Adrenal gland (tissue), 12 donors: Measurements from ENCODE around the gene SYT5. TPM values are rescaled to one million over a fixed set of nuclear protein-coding genes. Genes with fewer than 3 reads are reported as not detected.
A peak's percentile ranks its signal among the peaks of the same experiment; 100 is the strongest.

Source experiments
- DNase-seq, 7 donors: peaks; one replicate each; pipeline ENCODE4 v3.0.0-alpha.2; 2019 to 2020
- H3K27ac ChIP-seq, 5 donors: fragments of 200-600 bp; sonication (generic) in 4 of 5; 1 replicate in 3 of 5; 2 replicates in 2 of 5; pipeline versions ENCODE4 v1.5.1 to v1.8.0; 2016 to 2020; ENCODE audit warnings: mild to moderate bottlenecking in 1 of 5
- H3K27me3 ChIP-seq: fragments of 200-600 bp; 2 replicates; pipeline ENCODE4 v1.8.0; 2021
- H3K36me3 ChIP-seq, 2 donors: fragments of 200-600 bp; replicated peaks in 1 of 2; 1 replicate in 1 of 2; 2 replicates in 1 of 2; pipeline versions ENCODE4 v1.5.1 to v1.8.0; 2018 to 2022
- H3K4me1 ChIP-seq, 2 donors: fragments of 200-600 bp; replicated peaks in 1 of 2; 1 replicate in 1 of 2; 2 replicates in 1 of 2; pipeline versions ENCODE4 v1.5.1 to v1.8.0; 2018 to 2021
- H3K4me3 ChIP-seq, 4 donors: fragments of 200-600 bp; sonication (generic) in 3 of 4; one replicate each; pipeline ENCODE4 v1.5.1; 2016 to 2018
- H3K9me3 ChIP-seq, 3 donors: fragments of 200-600 bp; sonication (generic) in 1 of 3; replicated peaks in 1 of 3; 1 replicate in 2 of 3; 2 replicates in 1 of 3; pipeline versions ENCODE4 v1.5.1 to v1.8.0; 2016 to 2021
- CTCF ChIP-seq, 6 experiments: fragments of 450-650 bp in 4 of 6; fragments of 200-600 bp in 2 of 6; sonication (generic) in 1 of 6; IDR thresholded peaks; 1 replicate in 5 of 6; 2 replicates in 1 of 6; pipeline versions ENCODE4 v1.5.1 to v1.8.0; 2016 to 2021; ENCODE audit warnings: antibody characterized with exemption in 6 of 6, mild to moderate bottlenecking in 2 of 6, moderate library complexity in 1 of 6
- POLR2A ChIP-seq, 2 donors: fragments of 450-650 bp; IDR thresholded peaks; one replicate each; pipeline ENCODE4 v1.6.1; 2017; ENCODE audit warnings: antibody characterized with exemption in 2 of 2, mild to moderate bottlenecking in 2 of 2, moderate library complexity in 1 of 2
- whole genome bisulfite sequencing, 4 donors: extraction: QIAGEN DNeasy Blood & Tissue Kit in 2 of 4; methylation state at CpG; one replicate each; pipeline versions ENCODE4 v1.1.5 to v1.1.7; 2013 to 2017; 5-methylcytosine and 5-hydroxymethylcytosine counted together
- intact Hi-C, 2 donors: fragments of 100-400 bp; cut with DNase I; formaldehyde crosslinking; loops; one replicate each; pipeline versions ENCODE4 v1.14.1 to v1.15.0; 2022 to 2023
- polyA plus RNA-seq, 3 donors: library from polyadenylated mRNA; stranded (reverse); fragments of 200-250 nt in 2 of 3; fragments of 350-450 nt in 1 of 3; fragmentation: Illumina TruSeq in 1 of 3; extraction: RNeasy Lipid Tissue Mini Kit (QIAGEN cat#74804) in 1 of 3; gene quantifications; one replicate each; pipeline ENCODE4 v1.2.3, GENCODE V29; 2013 to 2014
- total RNA-seq, 9 donors: library from RNA; depleted of rRNA in 4 of 9; stranded (reverse); fragments of >200 nt in 4 of 9; fragments of 120-200 nt in 1 of 9; fragmentation: NEBNext Ultra II Directional in 1 of 9; extraction: Animal tissue kit (Norgen Biotek cat#: 25700) in 1 of 9; gene quantifications; one replicate each; pipeline versions ENCODE4 v1.1.0 to v1.2.4, GENCODE V29; 2013 to 2023
- donor health status: healthy with polysubstance abuse.
- donor health status: Bipolar disorder and iron deficiency.
- donor health status: DM: yes; HTN: yes; CAD: no.
- donor health status: DM: no; HTN: no; CAD: no.
- donor health status: DM: no; HTN: no; CAD: no.
- donor health status: DM: yes; HTN: yes; CAD: no.

The SYT5 gene
- total and polyA plus RNA-seq, 12 donors: 0.07 to 52.0 (median 10.6) TPM; not detected in 3

GRCh38 chr19:55197528-55197927 is 17.4 kb upstream of the SYT5 start:
- H3K27me3 ChIP-seq: no peaks in the 10 kb centered on the region
- H3K4me1 ChIP-seq: no peaks in the 10 kb centered on the region
- 76 to 82% (median 80%) methylated on average over 4 of the region's 4 CpGs for WGBS, 4 donors
- no peak for DNase-seq
- TF ChIP-seq POLR2A (IDR thresholded peaks at IDR 0.05) (no peak), CTCF (IDR thresholded peaks at IDR 0.05) (no peak)
- no peaks in the 10 kb centered on the region for H3K9me3 ChIP-seq
- H3K27ac ChIP-seq: no peak overlapping the region
- intact Hi-C loops: no loop called here
- H3K36me3 ChIP-seq: peaks cover 0 to 29% of the 10 kb centered on the region in 2 donors
- H3K4me3 ChIP-seq: no peak overlapping the region

- no peaks in the 10 kb centered on the region for H3K27me3 ChIP-seq
- DNase-seq: no peak
- H3K27ac ChIP-seq: no peak overlapping the region
- H3K9me3 ChIP-seq: no peaks in the 10 kb centered on the region
- H3K4me1 ChIP-seq: no peaks in the 10 kb centered on the region
- no peak overlapping the region for H3K4me3 ChIP-seq
- TF ChIP-seq CTCF (IDR thresholded peaks at IDR 0.05) (no peak), POLR2A (IDR thresholded peaks at IDR 0.05) (no peak)
- intact Hi-C loops: no loop called here
- WGBS, 4 donors: 87 to 96% (median 90%) methylated on average over 10 of the region's 10 CpGs
- H3K36me3 ChIP-seq: peaks cover 0 to 22% of the 10 kb centered on the region in 2 donors
Measured at GRCh38 chr19:55196803-55197202, 16.7 kb upstream of the SYT5 start.

GRCh38 chr19:55193481-55193880 is 13.4 kb upstream of the SYT5 start:
- no peaks in the 10 kb centered on the region for H3K4me1 ChIP-seq
- H3K27ac ChIP-seq: no peak overlapping the region
- H3K36me3 ChIP-seq: peaks cover 0 to 3% of the 10 kb centered on the region in 2 donors
- no peaks in the 10 kb centered on the region for H3K27me3 ChIP-seq
- no peaks in the 10 kb centered on the region for H3K9me3 ChIP-seq
- H3K4me3 ChIP-seq: no peak overlapping the region
- no peak for DNase-seq
- intact Hi-C loops: no loop called here
- TF ChIP-seq POLR2A (IDR thresholded peaks at IDR 0.05) (no peak), CTCF (IDR thresholded peaks at IDR 0.05) (no peak)
- WGBS, 4 donors: 80 to 88% (median 83%) methylated on average over 12 of the region's 12 CpGs

- 66 to 73% (median 71%) methylated on average over 15 of the region's 15 CpGs for WGBS, 4 donors
- Histone ChIP-seq H3K27me3 (no peaks in the 10 kb centered on the region), H3K4me3 (no peak overlapping the region), H3K36me3 (no peaks in the 10 kb centered on the region), H3K4me1 (no peaks in the 10 kb centered on the region), H3K27ac (peak overlapping the region in 1 of 5 donors; percentile 67), H3K9me3 (no peaks in the 10 kb centered on the region)
- no peak for TF ChIP-seq POLR2A (IDR thresholded peaks at IDR 0.05)
- TF ChIP-seq CTCF (IDR thresholded peaks at IDR 0.05): no peak
- peak in 3 of 7 donors; percentile 31 to 93 (median 42) for DNase-seq
- intact Hi-C loops: no loop called here
Measured at GRCh38 chr19:55189403-55189835, 9.3 kb upstream of the SYT5 start.
